Vagina (tissue), 2 donors: ENCODE measurements around the gene FBLIM1.

ENCODE experiments used
- POLR2A ChIP-seq, 2 donors: fragments of 450-650 bp; IDR thresholded peaks; one replicate each; pipeline ENCODE4 v1.6.1; 2017; ENCODE audit warnings: antibody characterized with exemption in 2 of 2, mild to moderate bottlenecking in 2 of 2, moderate library complexity in 2 of 2
- POLR2AphosphoS5 ChIP-seq, 2 donors: sonication (generic); formaldehyde crosslinking; IDR thresholded peaks; one replicate each; pipeline ENCODE4 v1.9.0; 2017; ENCODE audit warnings: antibody characterized with exemption in 2 of 2, mild to moderate bottlenecking in 2 of 2, low read depth in 1 of 2; ENCODE audit not compliant: insufficient read depth in 1 of 2
- TF ChIP-seq, protein P1 (sequence below), 3 experiments: fragments of 450-650 bp in 2 of 3; fragments of 200-600 bp in 1 of 3; sonication (generic) in 1 of 3; IDR thresholded peaks; one replicate each; pipeline ENCODE4 v1.5.1; 2017 to 2019; ENCODE audit warnings: antibody characterized with exemption in 3 of 3, mild to moderate bottlenecking in 2 of 3, moderate library complexity in 2 of 3

GRCh38 chr1:15714406-15715136 lies 44.0 kb upstream of the FBLIM1 start:
- TF ChIP-seq, protein P1, sequence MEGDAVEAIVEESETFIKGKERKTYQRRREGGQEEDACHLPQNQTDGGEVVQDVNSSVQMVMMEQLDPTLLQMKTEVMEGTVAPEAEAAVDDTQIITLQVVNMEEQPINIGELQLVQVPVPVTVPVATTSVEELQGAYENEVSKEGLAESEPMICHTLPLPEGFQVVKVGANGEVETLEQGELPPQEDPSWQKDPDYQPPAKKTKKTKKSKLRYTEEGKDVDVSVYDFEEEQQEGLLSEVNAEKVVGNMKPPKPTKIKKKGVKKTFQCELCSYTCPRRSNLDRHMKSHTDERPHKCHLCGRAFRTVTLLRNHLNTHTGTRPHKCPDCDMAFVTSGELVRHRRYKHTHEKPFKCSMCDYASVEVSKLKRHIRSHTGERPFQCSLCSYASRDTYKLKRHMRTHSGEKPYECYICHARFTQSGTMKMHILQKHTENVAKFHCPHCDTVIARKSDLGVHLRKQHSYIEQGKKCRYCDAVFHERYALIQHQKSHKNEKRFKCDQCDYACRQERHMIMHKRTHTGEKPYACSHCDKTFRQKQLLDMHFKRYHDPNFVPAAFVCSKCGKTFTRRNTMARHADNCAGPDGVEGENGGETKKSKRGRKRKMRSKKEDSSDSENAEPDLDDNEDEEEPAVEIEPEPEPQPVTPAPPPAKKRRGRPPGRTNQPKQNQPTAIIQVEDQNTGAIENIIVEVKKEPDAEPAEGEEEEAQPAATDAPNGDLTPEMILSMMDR (IDR thresholded peaks at IDR 0.05) = no peak
- TF ChIP-seq POLR2A (IDR thresholded peaks at IDR 0.05) (no peak), POLR2AphosphoS5 (IDR thresholded peaks at IDR 0.05; ENCODE audit: insufficient read depth in 1 of 2, low read depth in 1 of 2) (peak in 1 of 2 donors; percentile 12)
